ENCODE data around the gene MYO10.

GRCh38 chr5:16754601-16755000 lies 181.5 kb downstream of the MYO10 start:
- TF ChIP-seq, protein P1, sequence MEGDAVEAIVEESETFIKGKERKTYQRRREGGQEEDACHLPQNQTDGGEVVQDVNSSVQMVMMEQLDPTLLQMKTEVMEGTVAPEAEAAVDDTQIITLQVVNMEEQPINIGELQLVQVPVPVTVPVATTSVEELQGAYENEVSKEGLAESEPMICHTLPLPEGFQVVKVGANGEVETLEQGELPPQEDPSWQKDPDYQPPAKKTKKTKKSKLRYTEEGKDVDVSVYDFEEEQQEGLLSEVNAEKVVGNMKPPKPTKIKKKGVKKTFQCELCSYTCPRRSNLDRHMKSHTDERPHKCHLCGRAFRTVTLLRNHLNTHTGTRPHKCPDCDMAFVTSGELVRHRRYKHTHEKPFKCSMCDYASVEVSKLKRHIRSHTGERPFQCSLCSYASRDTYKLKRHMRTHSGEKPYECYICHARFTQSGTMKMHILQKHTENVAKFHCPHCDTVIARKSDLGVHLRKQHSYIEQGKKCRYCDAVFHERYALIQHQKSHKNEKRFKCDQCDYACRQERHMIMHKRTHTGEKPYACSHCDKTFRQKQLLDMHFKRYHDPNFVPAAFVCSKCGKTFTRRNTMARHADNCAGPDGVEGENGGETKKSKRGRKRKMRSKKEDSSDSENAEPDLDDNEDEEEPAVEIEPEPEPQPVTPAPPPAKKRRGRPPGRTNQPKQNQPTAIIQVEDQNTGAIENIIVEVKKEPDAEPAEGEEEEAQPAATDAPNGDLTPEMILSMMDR (IDR thresholded peaks at IDR 0.05): no peak
- no peak for TF ChIP-seq POLR2A (IDR thresholded peaks at IDR 0.05)
